Hepatocyte (in vitro differentiated cells): ENCODE results near the gene INVS. TPM values are rescaled to one million over a fixed set of nuclear protein-coding genes. Genes with fewer than 3 reads are reported as not detected.
"Not testable (repeated sequence)": the region's sequence is repeated elsewhere in the genome, so short reads cannot be mapped to it uniquely, and the experiment has no call there.

ENCODE experiments used
- DNase-seq: peaks from one replicate; pipeline ENCODE4 v3.0.0-alpha.2; 2016; ENCODE audit warnings: low spot score
- H2AFZ ChIP-seq: fragments of 200-600 bp; sonication (generic); 2 replicates; pipeline ENCODE4 v1.6.0; 2016; ENCODE audit warnings: antibody characterized with exemption, mild to moderate bottlenecking
- H3K27ac ChIP-seq: fragments of 200-600 bp; sonication (generic); 2 replicates; pipeline ENCODE4 v1.5.1; 2016; ENCODE audit warnings: mild to moderate bottlenecking
- H3K27me3 ChIP-seq: fragments of 200-600 bp; sonication (generic); 2 replicates; pipeline ENCODE4 v1.6.1; 2016
- H3K36me3 ChIP-seq: fragments of 200-600 bp; sonication (generic); replicated peaks from 2 replicates; pipeline ENCODE4 v1.5.1; 2016; ENCODE audit warnings: low read depth; ENCODE audit not compliant: insufficient read depth
- H3K4me1 ChIP-seq: fragments of 200-600 bp; sonication (generic); 2 replicates; pipeline ENCODE4 v1.5.1; 2016; ENCODE audit warnings: mild to moderate bottlenecking, moderate library complexity; ENCODE audit not compliant: insufficient read depth
- H3K4me2 ChIP-seq: fragments of 200-600 bp; sonication (generic); 2 replicates; pipeline ENCODE4 v1.6.0; 2016
- H3K4me3 ChIP-seq: fragments of 200-600 bp; sonication (generic); 2 replicates; pipeline ENCODE4 v1.5.1; 2016; ENCODE audit warnings: mild to moderate bottlenecking
- H3K79me2 ChIP-seq: fragments of 200-600 bp; sonication (generic); 2 replicates; pipeline ENCODE4 v1.6.0; 2017; ENCODE audit warnings: mild to moderate bottlenecking
- H3K9me2 ChIP-seq: fragments of 200-600 bp; sonication (generic); replicated peaks from 2 replicates; pipeline ENCODE4 v1.6.0; 2017; ENCODE audit warnings: mild to moderate bottlenecking; ENCODE audit not compliant: insufficient read depth
- H3K9me3 ChIP-seq: fragments of 200-600 bp; sonication (generic); 2 replicates; pipeline ENCODE4 v1.5.1; 2016; ENCODE audit warnings: low read depth, mild to moderate bottlenecking
- H4K20me1 ChIP-seq: fragments of 200-600 bp; sonication (generic); 2 replicates; pipeline ENCODE4 v1.6.0; 2016; ENCODE audit warnings: mild to moderate bottlenecking; ENCODE audit not compliant: insufficient read depth, poor library complexity, severe bottlenecking
- EZH2 ChIP-seq: fragments of 200-600 bp; sonication (generic); IDR thresholded peaks from 2 replicates; pipeline ENCODE4 v1.6.1; 2016; ENCODE audit warnings: antibody characterized with exemption, mild to moderate bottlenecking, borderline replicate concordance
- EZH2phosphoT487 ChIP-seq: fragments of 200-600 bp; sonication (generic); IDR thresholded peaks from one replicate; pipeline ENCODE4 v1.6.1; 2018; ENCODE audit warnings: antibody characterized with exemption, mild to moderate bottlenecking, low read depth, moderate library complexity; ENCODE audit not compliant: unreplicated experiment, severe bottlenecking
- WGBS: methylation state at CpG from one replicate; pipeline ENCODE4 v1.1.6; 2016; ENCODE audit warnings: low lambda C conversion rate; ENCODE audit errors: missing lambda C conversion rate; 5-methylcytosine and 5-hydroxymethylcytosine counted together
- polyA plus RNA-seq: library from polyadenylated mRNA; unstranded; fragments of >200 nt; fragmentation: Nextera tagmentation; extraction: Ambion mirVana; gene quantifications from 2 replicates; pipeline ENCODE4 v1.2.1, GENCODE V29; 2016
- total RNA-seq: library from RNA; depleted of rRNA; stranded (reverse); fragments of >200 nt; gene quantifications from 2 replicates; pipeline ENCODE4 v1.2.3, GENCODE V29; 2014
- TF ChIP-seq, protein P1 (sequence below): fragments of 200-600 bp; sonication (generic); IDR thresholded peaks from 2 replicates; pipeline ENCODE4 v1.5.1; 2016; ENCODE audit warnings: antibody characterized with exemption, mild to moderate bottlenecking; ENCODE audit not compliant: poor library complexity

The INVS gene
- total and polyA plus RNA-seq, 2 experiments from 2014 or later: 10.1 to 26.5 TPM

- DNase-seq: no peak
- no peaks in the 10 kb centered on the region for H3K9me3 ChIP-seq
- no peak overlapping the region for H2AFZ ChIP-seq
- no peaks in the 10 kb centered on the region for H3K9me2 ChIP-seq
- H3K4me1 ChIP-seq: no peaks in the 10 kb centered on the region
- TF ChIP-seq EZH2phosphoT487: no peak
- TF ChIP-seq EZH2: no peak
- TF ChIP-seq, protein P1, sequence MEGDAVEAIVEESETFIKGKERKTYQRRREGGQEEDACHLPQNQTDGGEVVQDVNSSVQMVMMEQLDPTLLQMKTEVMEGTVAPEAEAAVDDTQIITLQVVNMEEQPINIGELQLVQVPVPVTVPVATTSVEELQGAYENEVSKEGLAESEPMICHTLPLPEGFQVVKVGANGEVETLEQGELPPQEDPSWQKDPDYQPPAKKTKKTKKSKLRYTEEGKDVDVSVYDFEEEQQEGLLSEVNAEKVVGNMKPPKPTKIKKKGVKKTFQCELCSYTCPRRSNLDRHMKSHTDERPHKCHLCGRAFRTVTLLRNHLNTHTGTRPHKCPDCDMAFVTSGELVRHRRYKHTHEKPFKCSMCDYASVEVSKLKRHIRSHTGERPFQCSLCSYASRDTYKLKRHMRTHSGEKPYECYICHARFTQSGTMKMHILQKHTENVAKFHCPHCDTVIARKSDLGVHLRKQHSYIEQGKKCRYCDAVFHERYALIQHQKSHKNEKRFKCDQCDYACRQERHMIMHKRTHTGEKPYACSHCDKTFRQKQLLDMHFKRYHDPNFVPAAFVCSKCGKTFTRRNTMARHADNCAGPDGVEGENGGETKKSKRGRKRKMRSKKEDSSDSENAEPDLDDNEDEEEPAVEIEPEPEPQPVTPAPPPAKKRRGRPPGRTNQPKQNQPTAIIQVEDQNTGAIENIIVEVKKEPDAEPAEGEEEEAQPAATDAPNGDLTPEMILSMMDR: no peak
- H3K27ac ChIP-seq: no peak overlapping the region
- no peaks in the 10 kb centered on the region for H3K36me3 ChIP-seq
- H3K4me3 ChIP-seq: no peak overlapping the region
- peaks cover 100% of the 10 kb centered on the region for H3K79me2 ChIP-seq
- no peaks in the 10 kb centered on the region for H3K27me3 ChIP-seq
- WGBS: 84% methylated on average over 1 of the region's 1 CpG
- H4K20me1 ChIP-seq: peaks cover 76% of the 10 kb centered on the region
- H3K4me2 ChIP-seq: no peak overlapping the region
Measured at GRCh38 chr9:100091650-100092049, 7.4 kb upstream of the INVS start.

DNA sequence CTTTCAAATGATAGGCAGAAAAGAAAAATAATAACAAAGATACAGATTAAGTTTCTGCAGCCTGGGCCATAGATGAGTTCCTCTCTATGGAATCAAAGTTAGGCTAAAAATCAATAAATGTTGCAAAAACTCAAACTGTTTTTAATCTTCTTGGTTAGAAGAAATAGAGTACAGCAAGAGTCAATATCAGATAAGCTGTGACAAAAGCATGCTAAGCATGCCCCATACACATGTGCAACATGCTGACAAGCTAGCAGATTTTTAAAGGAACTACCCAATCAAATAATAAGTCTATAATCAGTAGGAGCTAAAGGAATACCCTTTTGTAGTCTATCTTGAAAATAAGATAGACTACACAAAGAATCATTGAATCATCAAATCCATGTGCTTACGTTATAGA is 7.0 kb upstream of the INVS start:
- DNase-seq: no peak
- Histone ChIP-seq H3K4me3 (no peak overlapping the region), H4K20me1 (peaks cover 74% of the 10 kb centered on the region), H3K27ac (no peak overlapping the region), H3K36me3 (no peaks in the 10 kb centered on the region), H3K9me2 (no peaks in the 10 kb centered on the region), H3K4me2 (no peak overlapping the region), H3K9me3 (no peaks in the 10 kb centered on the region), H2AFZ (no peak overlapping the region), H3K27me3 (no peaks in the 10 kb centered on the region), H3K79me2 (peaks cover 100% of the 10 kb centered on the region), H3K4me1 (peaks cover 4% of the 10 kb centered on the region)
- 88% methylated on average over 1 of the region's 1 CpG for WGBS
- no peak for TF ChIP-seq EZH2
- TF ChIP-seq EZH2phosphoT487: no peak
- TF ChIP-seq, protein P1: no peak

GRCh38 chr9:100094411-100094810 is 4.6 kb upstream of the INVS start:
- not testable (repeated sequence) for H3K4me3 ChIP-seq, H3K9me2 ChIP-seq, H3K27me3 ChIP-seq, H2AFZ ChIP-seq, H3K9me3 ChIP-seq, H3K4me2 ChIP-seq, H3K27ac ChIP-seq, H3K36me3 ChIP-seq, DNase-seq
- Histone ChIP-seq H4K20me1 (peaks cover 58% of the 10 kb centered on the region), H3K79me2 (peaks cover 90% of the 10 kb centered on the region), H3K4me1 (peaks cover 12% of the 10 kb centered on the region)
- WGBS: 100% methylated on average over 2 of the region's 2 CpGs

GRCh38 chr9:100096378-100096916 is 2.6 kb upstream of the INVS start:
- Histone ChIP-seq H3K9me3 (no peaks in the 10 kb centered on the region), H3K79me2 (peaks cover 79% of the 10 kb centered on the region), H3K4me1 (peaks cover 17% of the 10 kb centered on the region), H3K4me3 (no peak overlapping the region), H2AFZ (peak overlapping the region; percentile 1), H3K36me3 (no peaks in the 10 kb centered on the region), H3K4me2 (peak overlapping the region; percentile 81), H3K27ac (no peak overlapping the region), H4K20me1 (peaks cover 42% of the 10 kb centered on the region), H3K9me2 (no peaks in the 10 kb centered on the region), H3K27me3 (no peaks in the 10 kb centered on the region)
- 82% methylated on average over 3 of the region's 3 CpGs for WGBS
- TF ChIP-seq, protein P1: no peak
- no peak for TF ChIP-seq EZH2phosphoT487
- no peak for TF ChIP-seq EZH2
- no peak for DNase-seq
